SK-N-SH (cell line): ENCODE results near the gene ASIC2. TPM values are rescaled to one million over a fixed set of nuclear protein-coding genes. Genes with fewer than 3 reads are reported as not detected.

Source experiments
- CTCF ChIA-PET: fragments of 300-600, 350-600 bp; formaldehyde crosslinking; extraction: SDS; loops from one replicate; lab custom pipeline; 2021; lab: Yijun Ruan, JAX
- POLR2A ChIA-PET: fragments of 350-600 bp; sonication (Branson Sonifier 250); formaldehyde crosslinking; extraction: SDS; loops from one replicate; lab custom pipeline; 2020; ENCODE audit warnings: antibody characterized with exemption, inconsistent platforms; lab: Yijun Ruan, JAX
- DNase-seq: peaks from one replicate; pipeline ENCODE4 v3.0.0; 2012
- H2AFZ ChIP-seq: fragments of 200-600 bp; sonication (generic); 2 replicates; pipeline ENCODE4 v1.8.1; 2016; ENCODE audit warnings: antibody characterized with exemption, mild to moderate bottlenecking, low read depth
- H3F3A ChIP-seq: fragments of 200-600 bp; sonication (generic); replicated peaks from 2 replicates; pipeline ENCODE3; 2016; ENCODE audit warnings: antibody characterized with exemption, mild to moderate bottlenecking; ENCODE audit not compliant: insufficient read depth
- H3K27ac ChIP-seq, 2 experiments: fragments of 200-500 bp in 1 of 2; fragments of 200-600 bp in 1 of 2; sonication (Bioruptor generic) in 1 of 2; sonication (generic), shearing (Covaris generic) in 1 of 2; 2 replicates each; pipeline versions ENCODE4 v1.5.1 to v1.6.1; 2014 to 2016; ENCODE audit warnings: low read depth in 2 of 2, inconsistent platforms in 1 of 2, low read length in 1 of 2, mild to moderate bottlenecking in 1 of 2, mixed read lengths in 1 of 2
- H3K27me3 ChIP-seq: fragments of 200-600 bp; sonication (generic), shearing (Covaris generic); 2 replicates; pipeline ENCODE4 v1.6.1; 2016; ENCODE audit warnings: mixed run types; ENCODE audit not compliant: insufficient read depth
- H3K36me3 ChIP-seq, 2 experiments: fragments of 200-500 bp in 1 of 2; fragments of 200-600 bp in 1 of 2; sonication (Bioruptor generic) in 1 of 2; sonication (generic) in 1 of 2; replicated peaks in 1 of 2; 2 replicates each; pipeline versions ENCODE3 to v1.5.1; 2014 to 2016; ENCODE audit warnings: low read length in 1 of 2, mild to moderate bottlenecking in 1 of 2; ENCODE audit not compliant: insufficient read depth in 2 of 2, control insufficient read depth in 1 of 2
- H3K4me1 ChIP-seq, 2 experiments: fragments of 200-500 bp in 1 of 2; fragments of 200-600 bp in 1 of 2; sonication (Bioruptor generic) in 1 of 2; sonication (generic), shearing (Covaris generic) in 1 of 2; 2 replicates each; pipeline versions ENCODE4 v1.5.1 to v1.6.1; 2014 to 2016; ENCODE audit warnings: low read depth in 1 of 2, low read length in 1 of 2, mixed run types in 1 of 2; ENCODE audit not compliant: insufficient read depth in 2 of 2, control insufficient read depth in 1 of 2
- H3K4me2 ChIP-seq: fragments of 200-600 bp; sonication (generic), shearing (Covaris generic); 2 replicates; pipeline ENCODE4 v1.6.1; 2017; ENCODE audit warnings: mixed run types
- H3K4me3 ChIP-seq, 2 experiments: fragments of 200-500 bp in 1 of 2; fragments of 200-600 bp in 1 of 2; sonication (Bioruptor generic) in 1 of 2; sonication (generic), shearing (Covaris generic) in 1 of 2; 2 replicates each; pipeline versions ENCODE4 v1.5.1 to v1.8.1; 2014 to 2016; ENCODE audit warnings: low read depth in 2 of 2, inconsistent platforms in 1 of 2, low read length in 1 of 2, mild to moderate bottlenecking in 1 of 2, mixed read lengths in 1 of 2, moderate library complexity in 1 of 2
- H3K79me2 ChIP-seq: fragments of 200-600 bp; sonication (generic); 2 replicates; pipeline ENCODE4 v1.8.1; 2017; ENCODE audit warnings: mild to moderate bottlenecking; ENCODE audit not compliant: insufficient read depth
- H3K9ac ChIP-seq: fragments of 200-600 bp; sonication (generic); 2 replicates; pipeline ENCODE4 v1.6.1; 2017; ENCODE audit warnings: mixed run types
- H3K9me2 ChIP-seq: fragments of 200-600 bp; sonication (generic); 2 replicates; pipeline ENCODE4 v1.6.1; 2017; ENCODE audit warnings: mixed run types
- H3K9me3 ChIP-seq: fragments of 200-600 bp; sonication (generic); 2 replicates; pipeline ENCODE4 v1.6.1; 2017; ENCODE audit warnings: mixed run types, mild to moderate bottlenecking, moderate library complexity
- H4K20me1 ChIP-seq: fragments of 200-600 bp; sonication (generic); 2 replicates; pipeline ENCODE4 v1.6.1; 2017; ENCODE audit warnings: mild to moderate bottlenecking, mixed run types; ENCODE audit not compliant: insufficient read depth
- EP300 ChIP-seq, 2 experiments: IDR thresholded peaks; 2 replicates each; pipeline versions ENCODE4 v1.4.0 to v1.6.1; 2012; ENCODE audit warnings: borderline replicate concordance in 1 of 2, low read depth in 1 of 2, low read length in 1 of 2
- FOXJ3 ChIP-seq: sonication (generic); formaldehyde crosslinking; IDR thresholded peaks from 2 replicates; pipeline ENCODE4 v1.5.1; 2020; ENCODE audit warnings: mild to moderate bottlenecking, missing genetic modification reagents
- FOXM1 ChIP-seq: IDR thresholded peaks from 2 replicates; pipeline ENCODE4 v1.4.0; 2012; ENCODE audit warnings: low read depth, mild to moderate bottlenecking
- GABPA ChIP-seq: IDR thresholded peaks from 2 replicates; pipeline ENCODE4 v1.4.0; 2012; ENCODE audit warnings: low read depth, mild to moderate bottlenecking
- GATA2 ChIP-seq: sonication (generic); formaldehyde crosslinking; IDR thresholded peaks from 2 replicates; pipeline ENCODE4 v1.5.0; 2020; ENCODE audit warnings: mild to moderate bottlenecking, missing genetic modification reagents
- JUND ChIP-seq: IDR thresholded peaks from 2 replicates; pipeline ENCODE4 v1.4.0; 2012
- MAX ChIP-seq: IDR thresholded peaks from 2 replicates; pipeline ENCODE4 v1.4.0; 2012; ENCODE audit warnings: low read depth
- POLR2AphosphoS5 ChIP-seq: IDR thresholded peaks from 2 replicates; pipeline ENCODE4 v1.6.1; 2012; ENCODE audit warnings: low read depth, low read length
- RAD21 ChIP-seq: IDR thresholded peaks from 2 replicates; pipeline ENCODE4 v1.6.1; 2012; ENCODE audit warnings: mild to moderate bottlenecking, low read length
- RFX5 ChIP-seq: IDR thresholded peaks from 2 replicates; pipeline ENCODE4 v1.6.1; 2012; ENCODE audit warnings: mild to moderate bottlenecking, improper control_type of control experiment, low read length
- SIN3A ChIP-seq: IDR thresholded peaks from 2 replicates; pipeline ENCODE4 v1.6.1; 2012; ENCODE audit warnings: low read depth, mild to moderate bottlenecking, low read length, moderate library complexity, borderline replicate concordance
- SMC3 ChIP-seq: IDR thresholded peaks from 2 replicates; pipeline ENCODE4 v1.6.1; 2012; ENCODE audit warnings: low read depth, low read length, improper control_type of control experiment
- TEAD4 ChIP-seq: IDR thresholded peaks from 2 replicates; pipeline ENCODE4 v1.4.0; 2012; ENCODE audit warnings: mild to moderate bottlenecking, borderline replicate concordance; ENCODE audit not compliant: insufficient read depth
- YY1 ChIP-seq: IDR thresholded peaks from 2 replicates; pipeline ENCODE4 v1.4.0; 2012; ENCODE audit warnings: low read depth, mild to moderate bottlenecking
- WGBS: methylation state at CpG from one replicate; pipeline ENCODE4 v1.1.6; 2017; ENCODE audit warnings: low lambda C conversion rate; 5-methylcytosine and 5-hydroxymethylcytosine counted together
- polyA plus RNA-seq, 3 experiments: library from polyadenylated mRNA; depleted of rRNA; stranded (reverse); fragments of >200 nt; gene quantifications; 2 replicates each; pipeline ENCODE4 v1.2.3, GENCODE V29; 2012
- TF ChIP-seq, protein P1 (sequence below): fragments of 150-350 bp; IDR thresholded peaks from 2 replicates; pipeline ENCODE4 v1.6.1; 2017; ENCODE audit warnings: antibody characterized with exemption, low read length, low read depth, borderline replicate concordance
- TF ChIP-seq, protein P2 (sequence below): IDR thresholded peaks from 2 replicates; pipeline ENCODE4 v1.6.1; 2012; ENCODE audit warnings: mild to moderate bottlenecking, low read depth, low read length, moderate library complexity

The ASIC2 gene
- polyA plus RNA-seq, 1 of the 3 experiments (the other 2 are of a cell fraction) = 0.08 TPM

- CTCF ChIA-PET = interaction anchor here (0.8 to 1.5 kb wide), 4 partner anchors 20 to 74 kb away, joined by 3 to 11 read pairs (median 3); no protein-coding TSS in a partner anchor
- Histone ChIP-seq H3K9ac (no peak overlapping the region), H3K4me3 (no peak overlapping the region), H3K9me3 (no peaks in the 10 kb centered on the region), H3K4me2 (no peak overlapping the region), H2AFZ (no peak overlapping the region), H3K36me3 (no peaks in the 10 kb centered on the region), H4K20me1 (no peaks in the 10 kb centered on the region), H3K4me1 (no peaks in the 10 kb centered on the region), H3K79me2 (no peaks in the 10 kb centered on the region), H3F3A (no peaks in the 10 kb centered on the region), H3K27me3 (no peaks in the 10 kb centered on the region), H3K27ac (no peak overlapping the region), H3K9me2 (no peaks in the 10 kb centered on the region)
- no peak for TF ChIP-seq JUND
- no peak for TF ChIP-seq RFX5
- TF ChIP-seq FOXJ3 = no peak
- no peak for TF ChIP-seq TEAD4
- no peak for TF ChIP-seq SMC3
- TF ChIP-seq, protein P1, sequence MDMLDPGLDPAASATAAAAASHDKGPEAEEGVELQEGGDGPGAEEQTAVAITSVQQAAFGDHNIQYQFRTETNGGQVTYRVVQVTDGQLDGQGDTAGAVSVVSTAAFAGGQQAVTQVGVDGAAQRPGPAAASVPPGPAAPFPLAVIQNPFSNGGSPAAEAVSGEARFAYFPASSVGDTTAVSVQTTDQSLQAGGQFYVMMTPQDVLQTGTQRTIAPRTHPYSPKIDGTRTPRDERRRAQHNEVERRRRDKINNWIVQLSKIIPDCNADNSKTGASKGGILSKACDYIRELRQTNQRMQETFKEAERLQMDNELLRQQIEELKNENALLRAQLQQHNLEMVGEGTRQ = no peak
- no peak for TF ChIP-seq SIN3A
- TF ChIP-seq YY1 = no peak
- no peak for TF ChIP-seq MAX
- TF ChIP-seq POLR2AphosphoS5 = no peak
- TF ChIP-seq RAD21 = no peak
- no peak for TF ChIP-seq GATA2 (CRISPR knock-in tag)
- TF ChIP-seq GABPA = no peak
- TF ChIP-seq, protein P2, sequence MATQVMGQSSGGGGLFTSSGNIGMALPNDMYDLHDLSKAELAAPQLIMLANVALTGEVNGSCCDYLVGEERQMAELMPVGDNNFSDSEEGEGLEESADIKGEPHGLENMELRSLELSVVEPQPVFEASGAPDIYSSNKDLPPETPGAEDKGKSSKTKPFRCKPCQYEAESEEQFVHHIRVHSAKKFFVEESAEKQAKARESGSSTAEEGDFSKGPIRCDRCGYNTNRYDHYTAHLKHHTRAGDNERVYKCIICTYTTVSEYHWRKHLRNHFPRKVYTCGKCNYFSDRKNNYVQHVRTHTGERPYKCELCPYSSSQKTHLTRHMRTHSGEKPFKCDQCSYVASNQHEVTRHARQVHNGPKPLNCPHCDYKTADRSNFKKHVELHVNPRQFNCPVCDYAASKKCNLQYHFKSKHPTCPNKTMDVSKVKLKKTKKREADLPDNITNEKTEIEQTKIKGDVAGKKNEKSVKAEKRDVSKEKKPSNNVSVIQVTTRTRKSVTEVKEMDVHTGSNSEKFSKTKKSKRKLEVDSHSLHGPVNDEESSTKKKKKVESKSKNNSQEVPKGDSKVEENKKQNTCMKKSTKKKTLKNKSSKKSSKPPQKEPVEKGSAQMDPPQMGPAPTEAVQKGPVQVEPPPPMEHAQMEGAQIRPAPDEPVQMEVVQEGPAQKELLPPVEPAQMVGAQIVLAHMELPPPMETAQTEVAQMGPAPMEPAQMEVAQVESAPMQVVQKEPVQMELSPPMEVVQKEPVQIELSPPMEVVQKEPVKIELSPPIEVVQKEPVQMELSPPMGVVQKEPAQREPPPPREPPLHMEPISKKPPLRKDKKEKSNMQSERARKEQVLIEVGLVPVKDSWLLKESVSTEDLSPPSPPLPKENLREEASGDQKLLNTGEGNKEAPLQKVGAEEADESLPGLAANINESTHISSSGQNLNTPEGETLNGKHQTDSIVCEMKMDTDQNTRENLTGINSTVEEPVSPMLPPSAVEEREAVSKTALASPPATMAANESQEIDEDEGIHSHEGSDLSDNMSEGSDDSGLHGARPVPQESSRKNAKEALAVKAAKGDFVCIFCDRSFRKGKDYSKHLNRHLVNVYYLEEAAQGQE = no peak
- TF ChIP-seq FOXM1 = no peak
- no peak for TF ChIP-seq EP300 (IDR thresholded peaks at IDR 0.05; ENCODE audit: borderline replicate concordance in 1 of 2, low read depth in 1 of 2, low read length in 1 of 2)
- 40% methylated on average over 1 of the region's 1 CpG for WGBS
- no peak for DNase-seq
- POLR2A ChIA-PET = no interaction called here
These were observed 316.5 kb downstream of the ASIC2 start for GRCh38 chr17:32976605-32977004.
